Dedifferentiated amniotic fluid mesenchymal stem cell (primary cell): ENCODE data around the gene IFIH1.

Source experiments
- DNase-seq: peaks from one replicate; pipeline ENCODE4 v3.0.0-alpha.2; 2016; ENCODE audit errors: extremely low spot score

Gene IFIH1

DNA sequence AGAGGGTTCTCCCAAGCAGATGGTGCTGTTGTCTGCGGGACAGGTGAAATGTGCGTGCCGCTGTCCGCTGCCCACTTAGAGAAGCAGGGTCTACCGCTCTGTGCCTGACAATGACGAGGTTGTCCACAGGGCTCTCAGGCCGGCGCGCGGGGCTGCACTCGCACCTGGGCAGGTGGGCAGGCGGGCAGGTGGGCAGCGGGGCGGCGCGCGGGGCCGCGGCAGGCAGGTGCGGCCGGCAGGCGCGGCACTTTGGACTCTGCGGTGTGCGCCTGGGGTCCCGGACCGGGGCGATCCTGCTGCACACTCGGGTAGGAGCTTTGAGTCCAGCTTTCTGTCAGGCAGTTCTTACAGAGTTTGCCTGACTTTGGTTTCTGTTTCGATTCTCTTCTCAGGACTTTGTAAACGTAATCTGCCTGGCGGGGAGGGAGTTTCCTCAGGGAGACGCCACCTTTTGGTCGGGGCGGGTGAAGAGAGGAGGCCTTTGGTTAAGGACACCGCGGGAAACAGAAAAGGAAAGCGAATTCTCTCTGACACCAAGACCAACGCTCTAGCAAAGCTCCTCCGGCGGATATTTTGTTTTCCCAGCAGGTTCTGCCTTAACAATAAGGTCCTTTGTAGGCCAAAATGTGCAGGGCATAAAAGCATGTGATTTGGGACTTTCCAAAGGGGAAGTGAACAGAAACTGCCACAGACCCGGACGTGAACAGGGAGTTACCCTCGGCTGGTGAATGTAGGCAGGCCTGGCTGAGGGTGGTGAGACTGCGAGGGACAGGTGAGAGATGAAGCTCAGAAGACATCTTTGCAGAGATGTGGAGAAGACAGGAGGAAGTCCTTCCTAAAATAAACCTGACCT lies at the start of gene IFIH1:
Gene IFIH1, minus strand, starts transcription at position 357 of the 853 bp plus-strand sequence. CDS start 377 bp downstream, outside the sequence.
- peak; percentile 91 for DNase-seq

DNA sequence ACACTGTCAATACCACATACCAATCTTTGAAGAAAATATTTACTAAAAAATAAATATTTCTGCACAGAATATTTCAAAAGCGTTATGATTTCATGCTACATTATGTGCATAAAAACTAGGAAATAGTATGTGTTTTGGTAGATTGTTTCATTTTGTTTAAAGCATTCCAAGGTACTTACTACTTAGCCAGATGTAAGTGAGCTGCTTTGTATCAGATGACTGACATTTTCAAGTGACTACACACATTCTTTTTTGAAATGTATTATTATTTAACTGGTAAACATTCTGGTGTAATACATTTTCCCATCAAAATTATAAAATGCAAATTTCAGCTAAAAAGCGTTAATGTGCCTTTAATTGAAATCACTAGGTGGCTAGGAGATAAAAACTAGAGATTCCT lies 46.9 kb upstream of the IFIH1 start:
- peak; percentile 17 for DNase-seq

DNA sequence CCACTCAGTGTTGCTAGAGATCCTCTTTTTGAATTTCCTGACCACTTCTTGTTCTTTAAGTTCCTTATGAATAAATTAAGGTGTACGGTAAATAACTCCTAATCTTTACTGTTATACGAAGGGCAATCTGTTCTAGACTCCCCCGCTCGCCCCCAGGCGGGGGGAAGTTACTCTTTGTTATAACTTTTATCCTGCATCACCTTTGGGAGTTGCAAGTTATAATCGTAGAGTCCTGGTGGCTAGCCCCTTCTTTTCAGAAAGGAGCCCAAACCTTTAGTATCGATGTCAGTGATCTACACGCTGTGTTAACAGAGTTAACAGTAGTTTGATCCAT lies 26.1 kb upstream of the IFIH1 start:
- no peak for DNase-seq

DNA sequence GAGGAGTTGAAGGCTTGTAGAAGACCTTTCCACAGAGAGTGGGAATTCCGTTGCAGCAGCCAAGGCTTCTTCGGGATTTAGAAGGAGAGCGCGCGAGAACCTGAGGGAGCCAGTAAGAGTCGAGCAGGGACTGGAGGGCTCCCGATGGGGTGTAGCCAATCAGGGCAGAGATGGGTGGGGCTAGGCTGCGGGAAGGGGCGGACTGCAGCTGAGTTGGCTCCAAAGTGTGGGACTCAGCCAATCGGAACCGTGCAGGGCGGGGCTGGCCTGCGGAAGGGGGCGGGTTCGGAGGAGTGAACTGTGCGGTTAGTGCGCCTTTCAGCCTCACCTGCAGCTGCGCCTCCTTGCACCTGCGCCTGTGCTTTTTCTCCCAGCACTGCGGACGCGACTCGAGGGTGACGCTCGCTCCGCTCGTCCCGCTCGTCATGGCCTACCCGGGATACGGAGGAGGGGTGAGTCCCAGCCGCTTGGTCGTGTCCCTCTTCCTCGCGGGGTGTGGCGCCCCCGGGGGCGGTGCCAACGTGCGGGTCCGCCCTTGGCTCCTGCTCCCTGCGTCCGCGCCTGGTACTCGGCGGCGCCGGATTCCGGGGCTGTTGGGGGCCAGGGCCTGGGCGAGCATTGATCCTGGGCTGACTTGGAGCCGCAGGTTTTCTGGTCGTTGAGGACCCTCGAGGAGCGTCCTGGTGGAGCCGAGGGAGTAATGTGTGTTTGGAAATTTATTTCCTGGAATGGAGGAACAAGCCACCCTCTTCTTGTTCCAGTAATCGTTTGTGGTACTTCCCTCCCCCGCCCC lies 25.5 kb upstream of the IFIH1 start, which contains the start of gene GCA:
Gene GCA, plus strand, starts transcription at position 309 of the 793 bp plus-strand sequence. Its CDS starts 117 bp downstream, at position 426.
- DNase-seq = peak; percentile 93

DNA sequence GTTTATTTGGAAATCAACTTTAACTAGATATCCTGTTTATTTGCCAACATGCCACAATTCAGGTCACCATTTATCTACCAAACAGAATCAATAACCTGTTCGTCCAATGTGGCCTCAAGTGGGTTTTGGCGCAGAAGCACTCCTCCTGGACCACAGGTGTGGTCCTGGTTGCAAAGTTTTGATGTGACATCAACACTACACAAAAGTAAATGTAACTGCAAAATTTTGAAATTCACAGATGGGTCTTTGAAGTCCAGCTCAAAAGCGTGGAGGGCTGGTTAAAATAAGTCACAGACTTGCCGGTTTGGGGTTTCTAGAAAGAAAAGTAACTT lies 25.0 kb upstream of the IFIH1 start:
- no peak for DNase-seq

DNA sequence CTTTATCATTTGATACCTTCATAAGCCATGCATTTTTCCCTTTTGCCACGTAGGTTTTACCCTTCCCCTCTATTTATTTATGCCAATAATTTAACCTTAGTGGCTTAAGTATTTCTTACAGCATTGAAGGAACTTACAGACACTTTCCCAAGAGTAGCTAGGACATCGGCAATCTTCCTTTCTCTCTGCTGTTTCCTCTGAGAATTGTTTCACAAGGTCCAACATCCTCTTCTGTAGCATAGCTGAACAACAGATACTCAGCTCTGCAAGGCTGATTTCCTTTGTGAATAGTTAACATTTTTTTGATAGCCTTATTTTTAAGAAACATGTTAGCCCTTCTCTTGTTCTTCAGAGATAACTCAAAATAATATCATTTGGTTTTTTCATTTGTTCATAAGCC lies 24.4 kb upstream of the IFIH1 start:
- no peak for DNase-seq

DNA sequence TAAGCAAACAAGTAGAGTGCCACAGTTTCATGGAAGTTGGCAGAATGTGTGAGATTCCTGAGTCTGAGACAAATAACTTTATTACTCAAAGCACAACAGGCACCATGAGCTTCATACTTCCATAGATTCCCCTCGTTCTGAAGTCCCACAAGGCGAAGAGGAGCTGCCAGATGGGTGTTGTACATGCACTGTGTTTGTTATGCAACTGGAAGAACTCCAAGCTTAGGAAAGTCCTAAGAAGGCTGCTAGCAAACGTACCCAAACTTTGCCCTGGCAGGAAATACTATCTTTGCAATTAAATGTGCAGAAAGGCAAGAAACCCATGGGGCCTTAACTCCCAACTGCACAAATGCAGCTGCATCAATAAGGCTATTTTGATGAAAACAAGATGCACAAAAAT lies 23.8 kb upstream of the IFIH1 start:
- no peak for DNase-seq

DNA sequence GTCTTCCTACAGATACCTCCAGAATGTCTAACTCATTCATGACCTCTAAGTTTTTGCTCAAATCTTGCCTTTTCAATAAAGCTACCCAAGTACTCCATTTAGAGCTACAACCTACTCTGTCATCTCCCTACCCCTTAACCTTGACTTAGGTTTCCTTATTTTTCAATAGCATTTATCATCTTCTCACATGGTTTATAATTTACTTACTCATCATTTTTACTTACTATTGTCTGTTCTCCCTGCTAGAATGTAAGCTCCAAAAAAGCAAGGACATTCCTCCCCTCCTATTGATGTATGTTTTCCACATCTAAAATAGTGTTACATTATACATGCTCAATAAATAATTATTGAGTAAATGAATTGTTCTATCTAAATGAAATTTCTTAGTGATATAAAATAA lies 22.3 kb upstream of the IFIH1 start:
- DNase-seq = no peak

DNA sequence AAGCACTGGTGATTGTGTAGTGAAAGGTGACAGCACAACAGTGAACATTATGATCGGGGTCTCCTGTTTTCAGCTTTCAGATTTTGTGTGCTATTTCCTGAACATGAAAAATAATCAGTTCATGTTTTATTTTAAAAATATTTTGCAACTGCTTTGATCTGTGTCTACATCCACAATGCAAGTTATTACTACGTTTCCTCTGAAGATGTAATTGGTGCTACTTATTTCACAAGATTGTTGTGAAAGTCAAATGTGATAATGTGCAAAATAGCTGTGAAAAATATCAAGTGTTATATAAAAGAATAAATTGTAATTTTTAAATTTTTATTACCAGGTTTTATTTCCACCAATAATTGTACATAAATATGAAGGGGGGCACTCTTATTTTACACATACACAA lies 19.4 kb upstream of the IFIH1 start:
- DNase-seq = no peak

DNA sequence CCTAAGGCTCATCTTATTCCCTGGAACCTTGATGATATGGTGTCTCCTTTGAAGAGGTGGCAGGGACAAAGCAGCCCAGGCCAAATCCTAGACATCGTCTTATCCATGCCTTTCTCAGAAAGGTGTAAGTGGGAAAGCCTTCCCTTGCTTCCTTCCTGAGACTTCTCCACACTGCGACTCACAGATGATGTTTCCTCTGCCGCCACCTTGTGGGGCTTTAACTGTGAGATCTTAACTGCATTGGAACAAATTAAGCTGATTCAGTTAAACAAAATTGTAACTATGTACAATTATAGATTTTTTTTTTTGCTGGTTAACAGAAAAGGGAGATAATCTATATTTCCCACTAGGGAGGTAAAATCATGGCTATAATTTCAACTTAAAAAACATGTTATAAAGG lies 15.5 kb upstream of the IFIH1 start:
- DNase-seq = no peak

DNA sequence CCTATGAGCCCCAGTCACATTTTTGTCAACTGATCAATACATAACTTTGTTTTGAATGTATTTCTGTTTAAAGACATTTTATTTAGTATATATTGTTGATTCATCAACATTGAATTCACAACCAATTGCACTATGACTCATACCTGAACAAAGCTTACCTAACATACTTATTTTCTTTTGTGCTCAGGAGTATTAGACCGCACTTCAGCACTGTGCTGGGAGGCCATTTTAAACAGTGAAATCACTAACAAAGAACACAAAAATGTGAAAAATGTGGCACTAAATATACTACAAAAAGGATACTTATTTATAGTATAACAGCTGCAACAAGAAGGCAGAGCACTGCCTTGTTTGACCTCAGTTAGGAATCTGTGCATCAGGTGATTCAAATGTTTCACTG lies 12.4 kb upstream of the IFIH1 start:
- DNase-seq = no peak

DNA sequence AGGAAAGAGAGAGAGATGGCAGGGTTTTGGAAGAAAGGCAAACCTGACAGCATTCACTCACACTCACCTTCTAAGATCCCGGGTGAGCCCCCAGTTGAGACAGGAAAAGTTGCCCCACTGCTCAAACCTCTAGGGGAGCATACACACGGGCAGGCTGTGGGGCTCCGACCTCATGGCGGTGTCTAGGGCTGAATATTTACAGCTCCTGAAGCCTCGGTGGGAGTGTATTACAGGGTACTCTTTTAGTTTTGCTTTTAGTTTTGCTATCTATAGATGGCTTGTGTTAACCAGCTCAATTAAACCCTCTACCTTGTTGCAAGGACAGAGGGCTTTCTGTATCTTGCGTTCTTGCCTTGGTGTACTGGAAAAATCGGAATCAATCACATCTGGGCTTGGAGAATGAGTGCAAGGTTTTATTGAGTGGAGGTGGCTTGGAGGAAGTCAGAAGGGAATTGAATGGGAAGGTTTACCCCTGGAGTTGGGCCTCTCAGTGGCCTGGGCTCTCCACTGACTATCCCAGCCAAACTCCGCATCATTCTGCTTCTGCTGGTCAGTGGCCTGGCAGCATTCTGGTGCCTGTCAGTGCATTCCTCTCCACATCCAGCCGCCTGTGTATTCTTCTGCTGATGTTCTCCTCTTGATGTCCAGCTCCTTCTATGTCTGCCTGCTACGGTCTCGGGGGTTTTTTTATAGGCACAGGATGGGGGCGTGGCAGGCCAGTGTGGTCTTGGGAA lies 10.1 kb upstream of the IFIH1 start:
- DNase-seq = no peak

DNA sequence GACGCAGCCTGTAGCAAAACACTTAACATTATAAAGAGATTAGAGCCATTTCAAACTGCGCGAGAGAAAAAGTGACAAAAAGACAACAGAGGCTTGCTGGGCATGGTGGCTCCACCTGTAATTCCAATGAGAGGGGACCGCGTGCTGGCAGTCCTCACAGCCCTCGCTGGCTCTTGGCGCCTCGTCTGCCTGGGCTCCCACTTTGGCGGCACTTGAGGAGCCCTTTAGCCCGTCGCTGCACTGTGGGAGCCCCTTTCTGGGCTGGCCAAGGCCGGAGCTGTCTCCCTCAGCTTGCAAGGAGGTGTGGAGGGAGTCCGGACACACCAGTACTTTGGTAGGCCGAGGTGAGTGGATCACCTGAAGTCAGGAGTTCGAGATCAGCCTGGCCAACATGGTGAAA lies 9.3 kb upstream of the IFIH1 start:
- DNase-seq = no peak

DNA sequence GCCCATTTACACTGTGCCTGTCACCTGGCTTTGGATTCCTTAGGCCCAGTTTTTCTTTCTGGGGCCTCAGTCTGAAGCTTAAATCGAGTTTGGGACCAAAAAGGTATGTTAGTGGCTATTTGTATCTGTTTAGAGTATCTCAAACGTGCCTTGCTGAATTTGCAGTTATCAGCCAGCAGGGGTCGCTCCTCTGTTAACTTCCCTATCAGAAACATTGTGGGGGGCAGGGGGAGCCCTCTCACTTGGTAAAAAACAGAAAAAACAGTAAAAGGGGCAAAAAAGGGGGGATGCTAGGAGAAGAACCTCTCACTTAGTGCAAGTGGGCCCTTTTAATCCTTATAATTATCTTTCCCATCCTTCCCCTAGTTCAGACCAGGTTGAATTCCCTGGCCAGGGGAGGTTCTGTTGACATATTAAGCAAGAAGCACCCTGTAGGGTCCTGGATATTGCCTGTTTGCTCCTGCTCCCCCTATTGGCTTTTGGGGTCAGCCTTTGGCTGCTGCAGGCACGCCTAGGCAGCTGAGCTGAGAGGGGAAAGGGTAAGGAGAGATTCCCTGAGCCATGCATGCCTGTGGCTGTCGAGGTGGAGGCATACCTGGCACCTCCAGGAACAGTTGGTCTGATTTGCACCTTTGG lies 8.8 kb upstream of the IFIH1 start:
- no peak for DNase-seq

DNA sequence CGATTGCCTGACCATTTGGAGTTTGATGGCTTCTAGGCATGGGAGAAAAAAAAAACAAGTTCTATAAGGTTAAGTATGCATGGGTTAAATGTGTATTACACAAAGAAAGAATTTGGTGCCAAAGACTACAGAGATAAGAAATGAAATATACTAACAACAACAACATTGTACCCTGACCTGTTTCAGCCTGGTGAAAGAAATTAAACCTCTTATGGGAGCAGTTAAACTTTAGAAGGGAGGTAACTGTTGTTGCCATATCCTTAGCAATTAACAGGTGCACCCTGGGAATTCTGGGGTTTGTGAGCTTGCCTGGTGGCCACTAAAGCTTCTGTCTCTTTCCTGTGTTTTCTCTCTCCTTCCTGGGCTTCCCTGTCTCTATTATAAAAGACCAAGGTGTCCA lies 6.5 kb upstream of the IFIH1 start:
- DNase-seq = no peak

DNA sequence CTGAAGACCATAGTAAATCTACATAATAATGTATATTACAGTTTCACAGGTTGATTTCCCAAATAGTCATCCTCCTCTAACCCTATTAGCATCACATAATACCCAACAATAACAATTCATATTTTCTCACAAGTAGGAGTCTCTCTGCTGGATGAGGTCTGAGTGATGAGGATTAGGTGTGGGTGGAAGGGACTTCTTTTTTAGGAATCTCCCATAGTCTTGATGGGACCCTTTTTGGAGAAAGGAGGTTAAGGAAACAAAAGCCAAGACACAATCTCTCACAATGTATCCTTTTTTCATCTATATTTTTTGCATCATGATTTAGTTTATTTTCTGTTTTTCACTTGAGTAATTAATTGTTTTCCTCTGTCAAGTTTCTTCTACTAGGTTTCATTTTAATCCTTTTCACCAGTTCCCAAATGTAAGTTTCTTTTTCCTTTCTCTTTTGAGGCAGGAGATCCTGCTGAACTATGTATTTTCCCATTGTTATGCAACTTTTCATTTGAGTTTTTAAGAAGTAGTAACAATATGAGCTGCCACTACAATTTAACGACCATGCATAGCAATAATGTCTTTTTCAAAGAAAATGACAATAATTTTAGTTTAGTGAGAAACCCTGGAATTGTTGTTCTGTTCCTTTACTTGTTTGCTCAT lies 2.5 kb upstream of the IFIH1 start:
- DNase-seq = no peak

DNA sequence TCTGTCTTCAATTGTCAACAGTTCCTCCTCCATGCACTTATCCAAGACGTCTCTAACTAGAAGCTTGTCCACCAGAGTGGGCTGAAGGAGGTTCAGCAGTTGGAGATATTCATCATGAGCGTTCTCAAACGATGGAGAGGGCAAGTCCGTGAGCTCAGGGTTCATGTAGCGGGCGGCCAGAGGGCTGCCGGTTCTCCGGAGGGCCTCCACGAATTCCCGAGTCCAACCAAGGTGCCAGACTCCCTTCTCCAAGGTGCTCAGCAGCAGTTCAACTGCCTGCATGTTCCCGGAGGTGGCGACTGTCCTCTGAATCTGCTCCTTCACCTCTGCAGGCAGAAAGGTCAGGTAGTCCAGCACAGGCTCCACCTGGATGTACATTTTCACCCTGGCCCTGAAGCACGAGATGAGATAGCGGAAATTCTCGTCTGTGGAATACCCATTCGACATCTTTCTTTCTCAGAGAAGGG lies 590 bp downstream of the IFIH1 start:
- no peak for DNase-seq

DNA sequence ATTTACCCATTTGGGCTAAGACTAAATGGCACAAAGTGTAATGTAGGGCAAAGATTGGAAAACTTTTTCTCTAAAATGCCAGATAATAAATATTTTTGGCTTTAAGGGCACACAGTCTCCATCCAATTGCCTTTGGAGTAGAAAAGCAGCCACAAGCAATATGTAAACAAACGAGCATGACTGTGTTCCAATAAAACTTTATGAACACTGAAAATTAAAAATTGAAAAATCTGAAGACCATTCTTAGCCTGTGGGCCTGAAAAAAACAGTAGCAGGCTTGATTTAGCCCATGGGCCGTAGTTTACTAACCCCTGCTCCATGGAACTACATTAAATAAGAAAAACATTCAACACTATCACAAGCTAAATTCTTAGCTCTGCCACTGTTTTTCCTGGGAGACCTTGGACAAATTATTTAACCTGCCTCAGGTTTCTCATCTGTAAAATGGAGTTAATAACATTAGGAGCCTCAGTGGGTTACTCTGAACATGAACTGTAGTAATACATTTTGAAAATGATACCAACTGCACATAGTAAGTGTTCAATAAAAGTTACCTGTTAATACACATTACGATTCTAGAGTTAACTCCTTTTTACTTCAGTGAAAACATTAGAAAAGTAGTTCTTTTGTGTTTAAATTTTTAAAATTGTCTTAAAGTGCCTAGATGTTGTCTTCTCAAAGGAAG lies 1.3 kb downstream of the IFIH1 start:
- DNase-seq = no peak

DNA sequence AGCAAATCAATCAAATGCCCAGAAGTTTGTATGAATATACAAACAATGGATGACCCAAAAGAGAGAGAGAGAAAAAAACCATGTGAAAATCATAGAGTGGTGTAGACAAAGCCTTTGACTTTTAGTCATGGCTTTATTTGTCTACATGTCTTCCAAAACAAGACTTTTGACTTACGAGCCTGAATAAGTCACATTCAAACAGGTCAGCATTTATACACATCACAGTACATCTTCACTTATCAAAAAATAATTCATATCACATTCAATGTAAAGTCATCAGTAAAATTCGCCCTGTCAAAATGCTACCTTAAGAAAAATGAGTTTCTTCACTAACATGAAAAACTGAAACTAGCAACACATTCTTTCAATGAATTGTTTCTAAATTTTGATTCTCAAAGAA lies 1.9 kb downstream of the IFIH1 start:
- DNase-seq = no peak

DNA sequence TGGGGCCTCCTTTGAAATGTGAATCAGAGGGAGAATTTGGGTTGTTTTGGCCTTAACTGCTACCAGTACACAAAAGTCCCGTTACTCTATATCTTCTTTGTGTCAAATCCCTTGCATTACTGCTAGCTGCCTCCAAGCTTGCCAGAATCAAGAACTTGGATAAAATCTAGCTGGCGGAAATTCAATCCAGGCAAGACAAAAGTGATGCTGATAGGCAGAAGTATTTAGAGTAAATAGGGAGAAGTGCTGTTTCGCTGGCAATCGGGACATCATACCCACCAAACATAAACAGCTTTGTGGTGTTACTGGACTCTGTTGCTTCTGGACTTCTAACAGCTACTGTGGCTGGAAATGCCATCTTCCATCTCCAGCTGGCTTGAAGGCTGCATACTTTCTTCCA lies 2.5 kb downstream of the IFIH1 start:
- no peak for DNase-seq

DNA sequence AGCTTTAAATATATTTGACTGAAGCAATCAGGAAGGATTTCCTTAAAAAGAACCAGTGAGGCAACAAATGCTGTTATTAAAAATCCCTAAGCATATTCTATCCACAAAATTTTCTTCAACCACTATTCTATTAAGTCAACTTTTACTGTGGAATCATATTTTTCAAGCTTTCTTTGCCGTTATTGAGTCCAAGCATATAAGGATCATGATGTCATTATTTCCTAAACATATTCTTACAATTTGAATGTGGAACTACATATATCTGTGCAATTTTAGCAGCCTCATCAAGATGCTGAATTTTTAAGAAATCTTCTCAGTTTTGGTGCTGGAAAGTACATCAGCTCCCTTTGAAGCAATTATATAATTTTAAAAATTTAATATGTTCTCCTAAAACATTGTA lies 5.6 kb downstream of the IFIH1 start:
- no peak for DNase-seq
